ENCODE measurements around the gene NOS1.

- no peak for TF ChIP-seq CTCF (IDR thresholded peaks at IDR 0.05 in 4 of 5, conservative IDR thresholded peaks at IDR 0.05 in 1 of 5)
- no peak for TF ChIP-seq POLR2A (IDR thresholded peaks at IDR 0.05)
Observed at GRCh38 chr12:117241697-117242096, 119.7 kb downstream of the NOS1 start.
